HepG2 (cell line): ENCODE results near the gene SOCS7. TPM values are rescaled to one million over a fixed set of nuclear protein-coding genes. Genes with fewer than 3 reads are reported as not detected.
A peak's percentile ranks its signal among the peaks of the same experiment; 100 is the strongest.

Source experiments
- ATF2 ChIP-seq: sonication (generic); formaldehyde crosslinking; IDR thresholded peaks from 2 replicates; pipeline ENCODE4 v1.4.0; 2020; ENCODE audit warnings: missing genetic modification reagents
- FOXA1 ChIP-seq, 2 experiments: fragments of 450-650 bp in 1 of 2; sonication (generic) in 1 of 2; formaldehyde crosslinking in 1 of 2; IDR thresholded peaks; 2 replicates each; pipeline versions ENCODE4 v1.4.0 to v1.6.1; 2016 to 2020; ENCODE audit warnings: missing genetic modification reagents in 1 of 2
- HMGA1 ChIP-seq: sonication (generic); formaldehyde crosslinking; conservative IDR thresholded peaks from 2 replicates; pipeline ENCODE4 v1.4.0; 2020; ENCODE audit warnings: missing genetic modification reagents
- HMGXB3 ChIP-seq: sonication (generic); formaldehyde crosslinking; IDR thresholded peaks from 2 replicates; pipeline ENCODE4 v1.4.0; 2020; ENCODE audit warnings: missing genetic modification reagents, borderline replicate concordance
- NR3C1 ChIP-seq: sonication (generic); formaldehyde crosslinking; IDR thresholded peaks from 2 replicates; pipeline ENCODE4 v1.4.0; 2020; ENCODE audit warnings: missing genetic modification reagents
- PAX8 ChIP-seq: sonication (generic); formaldehyde crosslinking; IDR thresholded peaks from 2 replicates; pipeline ENCODE4 v1.8.0; 2022; ENCODE audit warnings: mild to moderate bottlenecking, missing genetic modification reagents, borderline replicate concordance
- PREB ChIP-seq: sonication (generic); formaldehyde crosslinking; IDR thresholded peaks from 2 replicates; pipeline ENCODE4 v1.4.0; 2020; ENCODE audit warnings: missing genetic modification reagents
- ZBTB34 ChIP-seq: sonication (generic); formaldehyde crosslinking; IDR thresholded peaks from 2 replicates; pipeline ENCODE4 v1.8.0; 2022; ENCODE audit warnings: mild to moderate bottlenecking, missing genetic modification reagents
- ZFP1 ChIP-seq: IDR thresholded peaks from 2 replicates; pipeline ENCODE4 v1.6.1; 2016
- ZNF362 ChIP-seq: sonication (generic); formaldehyde crosslinking; IDR thresholded peaks from 2 replicates; pipeline ENCODE4 v1.4.0; 2020; ENCODE audit warnings: missing genetic modification reagents, mild to moderate bottlenecking, borderline replicate concordance
- ZNF687 ChIP-seq: sonication (generic); formaldehyde crosslinking; IDR thresholded peaks from 2 replicates; pipeline ENCODE4 v1.5.1; 2020; ENCODE audit warnings: mild to moderate bottlenecking, missing genetic modification reagents, moderate library complexity
- ZNF703 ChIP-seq: sonication (generic); formaldehyde crosslinking; IDR thresholded peaks from 2 replicates; pipeline ENCODE4 v1.5.1; 2020; ENCODE audit warnings: missing genetic modification reagents, mild to moderate bottlenecking, moderate library complexity, borderline replicate concordance
- polyA plus RNA-seq, 8 experiments: library from polyadenylated mRNA; depleted of rRNA in 3 of 8; stranded (reverse) in 7 of 8; unstranded in 1 of 8; fragments of >200 nt; fragmentation: Illumina TruSeq in 4 of 8; extraction: Trizol in 4 of 8; gene quantifications; 2 replicates each; pipeline versions ENCODE4 v1.2.1 to v1.2.3, GENCODE V29; 2011 to 2016; ENCODE audit warnings: low read depth in 4 of 8, missing spikeins in 1 of 8, mixed read lengths in 1 of 8; ENCODE audit not compliant: insufficient read depth in 1 of 8
- total RNA-seq, 5 experiments: library from RNA; depleted of rRNA; stranded (reverse); fragments of >200 nt; fragmentation: Illumina TruSeq; extraction: Trizol; gene quantifications; 2 replicates each; pipeline ENCODE4 v1.2.3, GENCODE V29; 2016; ENCODE audit warnings: low read depth in 1 of 5

SOCS7 gene
- total and polyA plus RNA-seq, 2 of the 13 experiments (the other 11 are each of a cell fraction or from before 2014, with no cell fraction given): 19.2 to 24.2 TPM

- peak; percentile 94 for TF ChIP-seq ZNF687 (CRISPR knock-in tag)
- TF ChIP-seq PAX8 (CRISPR knock-in tag): 0 out of 2 replicates have a peak, but pooled peaks have one; percentile 87
- TF ChIP-seq PREB (CRISPR knock-in tag): no peak
- TF ChIP-seq ZNF703: no peak
- no peak for TF ChIP-seq NR3C1 (CRISPR knock-in tag)
- TF ChIP-seq ATF2 (CRISPR knock-in tag): peak; percentile 68
- TF ChIP-seq HMGXB3 (CRISPR knock-in tag): peak; percentile 93
- TF ChIP-seq ZNF362 (CRISPR knock-in tag): peak; percentile 34; the same call in 1 of the 2 replicates
- peak; percentile 50; the same call in 1 of the 2 replicates for TF ChIP-seq ZFP1 (CRISPR knock-in tag)
- TF ChIP-seq HMGA1 (CRISPR knock-in tag): no peak
- TF ChIP-seq FOXA1 (IDR thresholded peaks at IDR 0.05): no peak
- TF ChIP-seq FOXA1 (CRISPR knock-in tag; IDR thresholded peaks at IDR 0.05): peak; percentile 25; the same call in 1 of the 2 replicates
- no peak for TF ChIP-seq ZBTB34
Measured at GRCh38 chr17:38351412-38352222, at the start of gene SOCS7 (continued).
